ENCODE results near the gene CPNE2. TPM values are rescaled to one million over a fixed set of nuclear protein-coding genes. Genes with fewer than 3 reads are reported as not detected.

Gene CPNE2
- total RNA-seq, 1 experiment from 2014 or later, result 51.5 TPM

DNA sequence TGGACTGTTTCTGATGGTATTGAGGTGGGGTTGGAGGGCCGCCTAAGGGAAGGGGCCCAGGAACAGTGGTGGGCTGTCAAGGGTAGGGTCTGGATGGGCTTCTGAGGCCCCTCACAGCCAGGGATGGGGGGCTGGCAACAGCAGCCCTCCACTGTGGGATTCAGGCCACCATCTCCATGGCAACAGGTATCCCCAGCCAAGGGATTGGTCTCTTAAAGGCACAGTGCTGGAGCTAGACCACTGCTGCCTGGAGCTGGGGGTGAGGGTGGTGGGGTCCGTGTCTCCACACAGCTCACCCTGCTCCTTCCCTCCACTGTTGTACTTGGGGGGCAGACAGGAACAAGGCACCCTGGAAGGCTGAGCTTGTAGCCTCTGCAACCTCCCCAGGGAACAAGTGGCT is 51.6 kb downstream of the CPNE2 start:
- no peak for DNase-seq (ENCODE audit: low read depth)

DNA sequence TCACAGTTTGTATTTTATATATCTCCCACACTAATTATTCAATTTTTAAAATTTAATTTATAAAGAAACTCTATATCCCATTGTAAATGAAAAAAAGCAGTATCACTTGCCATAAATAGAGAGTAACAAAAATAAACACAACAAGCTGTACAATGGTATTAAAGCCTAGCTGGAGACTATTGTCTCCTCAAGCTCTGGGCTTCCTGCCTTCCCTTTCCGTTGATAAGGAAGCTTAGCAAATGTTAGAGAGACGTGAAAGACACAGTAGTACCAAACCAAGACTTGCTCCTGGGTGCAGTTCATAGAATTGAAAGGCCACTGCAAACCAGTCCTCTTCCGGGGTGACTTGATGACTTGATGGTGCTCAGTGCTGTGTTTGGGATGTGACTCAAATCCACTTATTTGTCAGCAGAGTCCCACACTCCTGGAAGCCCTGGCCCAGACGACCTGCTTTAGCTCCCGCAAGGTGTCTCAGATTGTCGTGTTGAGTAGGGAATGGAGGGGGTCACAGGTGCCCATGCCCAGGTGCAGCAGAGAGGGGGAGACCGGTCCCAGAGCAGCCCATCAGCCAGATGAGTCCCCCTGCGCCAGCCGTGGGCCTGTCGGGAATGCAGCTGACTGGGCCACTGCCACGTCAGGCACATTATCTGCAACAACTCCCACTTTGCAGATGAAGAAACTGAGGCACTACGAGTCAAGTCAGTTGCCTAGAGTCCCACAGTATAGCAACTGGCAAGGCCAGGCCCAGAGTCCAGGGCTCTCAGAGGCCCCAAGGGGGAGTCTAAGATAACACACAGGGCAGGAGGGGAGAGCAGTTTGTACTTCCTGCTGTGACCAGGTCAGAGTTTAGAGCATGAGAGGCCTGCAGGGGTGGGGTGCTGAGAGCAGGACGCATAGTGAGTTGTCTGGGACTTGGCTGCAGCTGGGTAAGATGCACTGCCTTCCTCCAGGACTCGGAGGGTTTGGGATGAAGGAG is 53.0 kb downstream of the CPNE2 start:
- no peak for DNase-seq (ENCODE audit: low read depth)

DNA sequence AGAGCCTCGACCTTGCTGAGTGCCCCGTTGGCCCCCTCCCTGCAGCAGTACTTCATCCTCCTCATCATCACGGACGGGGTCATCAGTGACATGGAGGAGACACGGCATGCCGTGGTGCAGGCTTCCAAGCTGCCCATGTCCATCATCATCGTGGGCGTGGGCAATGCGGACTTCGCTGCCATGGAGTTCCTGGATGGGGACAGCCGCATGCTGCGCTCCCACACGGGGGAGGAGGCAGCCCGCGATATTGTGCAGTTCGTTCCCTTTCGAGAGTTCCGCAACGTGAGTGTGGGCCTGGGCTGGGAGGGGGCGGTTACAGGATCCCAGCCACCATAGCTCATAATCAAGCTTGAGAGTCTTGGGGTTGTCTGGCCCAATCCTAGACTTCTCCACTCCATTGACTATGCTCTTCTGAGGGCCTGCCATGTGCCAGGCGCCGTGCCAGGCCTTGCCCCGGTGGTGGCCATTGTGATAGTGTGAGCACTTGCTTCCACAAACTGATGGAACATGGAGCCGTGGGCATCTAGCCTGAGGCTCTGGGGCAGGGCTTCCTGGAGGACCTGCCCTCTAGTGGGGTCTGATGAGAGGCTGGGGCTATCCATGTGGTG is 53.8 kb downstream of the CPNE2 start:
- DNase-seq (ENCODE audit: low read depth), result no peak

DNA sequence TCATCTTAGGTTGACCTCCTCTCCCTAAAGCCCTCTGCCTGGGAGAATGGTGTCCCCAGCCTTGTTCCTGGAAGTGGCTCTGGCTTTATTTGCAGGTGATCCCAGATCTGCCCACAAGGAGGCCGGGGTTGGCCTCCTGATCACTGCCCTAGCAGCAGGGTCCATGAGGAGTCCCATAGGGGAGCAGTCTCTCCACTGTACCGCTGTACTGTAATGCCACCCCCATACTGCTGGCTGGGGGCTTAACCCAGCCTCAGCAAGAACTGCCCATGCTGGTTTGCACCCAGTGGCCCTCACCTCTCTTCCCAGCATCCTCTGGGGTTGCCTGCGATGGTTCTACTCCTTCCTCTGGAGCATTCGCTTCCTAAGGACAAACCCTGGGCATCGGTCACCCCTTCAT is 54.4 kb downstream of the CPNE2 start:
- peak; percentile 27 for DNase-seq (ENCODE audit: low read depth)

- DNase-seq (ENCODE audit: low read depth), result no peak
These were observed 55.2 kb downstream of the CPNE2 start for GRCh38 chr16:57147381-57148221.

- DNase-seq (ENCODE audit: low read depth), result no peak
These were observed 56.1 kb downstream of the CPNE2 start for GRCh38 chr16:57148481-57148880.

DNA sequence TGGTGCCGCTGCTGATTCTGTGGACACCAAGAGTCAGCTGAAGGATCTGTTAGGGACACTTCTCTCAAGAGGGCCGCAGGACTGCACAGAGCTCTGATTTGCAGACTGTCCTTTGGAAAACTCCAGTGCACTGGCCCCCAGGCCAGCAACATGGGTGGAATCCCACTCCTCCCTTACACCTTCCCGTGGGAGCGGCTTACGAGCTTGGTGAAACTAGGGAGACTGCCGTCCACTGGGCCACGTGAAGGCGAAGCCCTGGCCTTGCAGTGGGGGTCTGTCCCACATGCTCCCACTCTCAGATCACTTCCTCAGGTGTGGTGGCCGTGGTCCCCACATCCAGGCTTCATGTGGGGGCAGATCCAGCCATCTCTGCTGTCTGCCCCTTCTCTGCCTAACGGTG is 57.0 kb downstream of the CPNE2 start:
- no peak for DNase-seq (ENCODE audit: low read depth)

DNA sequence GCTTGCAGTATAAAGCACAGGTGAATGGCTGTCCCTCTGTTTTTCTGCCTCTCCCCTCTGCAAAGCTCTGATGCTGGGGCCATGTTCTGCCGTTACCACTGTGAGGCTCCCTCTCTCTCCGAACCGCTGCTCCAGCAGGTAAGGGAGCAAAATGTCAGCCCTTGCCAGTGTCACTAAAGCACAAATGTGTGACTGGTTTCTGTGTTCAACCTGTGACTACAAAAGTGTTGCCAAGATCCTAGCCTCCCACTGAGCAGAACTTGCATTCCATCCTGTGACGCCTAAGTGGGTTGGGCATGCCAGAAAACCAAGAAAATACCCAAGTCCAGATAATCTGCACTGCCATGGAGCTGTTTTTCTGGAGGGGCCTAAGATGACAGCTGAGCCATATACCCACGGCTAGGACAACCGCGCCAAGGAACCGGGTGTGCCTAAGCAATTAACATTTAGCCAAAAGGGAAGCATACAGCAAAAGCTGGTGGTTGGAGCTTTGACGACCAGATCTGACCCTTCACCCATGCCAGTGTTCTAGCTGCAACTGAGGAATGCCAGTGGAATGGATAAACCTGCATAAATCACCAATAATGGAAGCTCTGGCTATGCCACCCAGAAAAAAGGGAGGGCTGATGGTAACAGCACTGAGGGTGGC is 58.4 kb downstream of the CPNE2 start:
- DNase-seq (ENCODE audit: low read depth), result no peak

GRCh38 chr16:57151369-57151768 is 59.0 kb downstream of the CPNE2 start:
- DNase-seq (ENCODE audit: low read depth), result no peak

GRCh38 chr16:57152096-57153093 is 60.0 kb downstream of the CPNE2 start:
- DNase-seq (ENCODE audit: low read depth), result no peak

GRCh38 chr16:57153841-57154240 is 61.5 kb downstream of the CPNE2 start:
- no peak for DNase-seq (ENCODE audit: low read depth)

DNA sequence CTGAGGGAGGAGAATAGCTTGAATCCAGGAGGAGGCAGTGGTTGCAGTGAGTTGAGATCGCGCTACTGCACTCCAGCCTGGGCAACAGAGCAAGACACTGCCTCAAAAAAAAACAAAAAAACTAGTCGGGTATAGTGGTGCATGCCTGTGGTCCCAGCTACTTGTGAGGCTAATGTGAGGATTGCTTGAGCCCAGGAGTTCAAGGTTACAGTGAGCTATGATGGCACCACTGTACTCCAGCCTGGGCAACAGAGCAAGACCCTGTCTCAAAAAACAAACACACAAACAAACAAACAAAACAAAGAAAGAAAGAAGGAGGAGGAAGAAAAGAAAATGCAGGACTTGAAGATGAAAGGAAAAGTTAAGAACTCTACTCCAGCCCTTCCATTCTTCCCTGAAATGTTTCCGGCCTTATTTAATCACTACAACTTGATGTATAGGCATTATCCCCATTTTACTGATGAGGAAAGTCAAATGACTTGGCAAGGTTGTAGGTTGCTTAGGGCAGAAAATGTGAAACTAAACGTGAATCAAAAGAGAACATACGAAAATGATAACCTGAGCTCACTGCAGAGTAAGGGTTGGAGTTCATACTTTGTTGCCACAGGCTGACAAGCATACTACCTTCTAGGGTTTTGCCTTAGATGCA is 63.4 kb downstream of the CPNE2 start:
- DNase-seq (ENCODE audit: low read depth), result no peak

GRCh38 chr16:57156351-57156703 is 63.9 kb downstream of the CPNE2 start:
- DNase-seq (ENCODE audit: low read depth), result no peak

DNA sequence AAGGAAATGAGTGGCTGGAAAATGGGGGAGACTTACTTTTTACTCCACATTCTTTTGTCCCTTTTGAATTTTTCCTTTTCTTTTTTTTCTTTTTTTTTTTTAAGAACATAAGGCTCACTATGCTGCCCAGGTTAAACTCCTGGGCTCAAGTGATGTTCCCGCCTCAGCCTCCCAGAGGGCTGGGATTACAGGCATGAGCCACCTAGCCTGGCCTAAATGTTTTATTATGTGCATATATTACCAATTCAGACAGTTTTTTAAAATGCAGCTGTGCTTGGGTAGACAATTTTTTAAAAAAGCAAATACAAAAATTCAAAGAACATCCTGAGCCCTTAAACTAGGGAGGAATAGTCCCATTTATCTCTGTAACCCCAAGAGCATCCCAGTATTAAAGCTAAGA is 65.2 kb downstream of the CPNE2 start:
- no peak for DNase-seq (ENCODE audit: low read depth)

- no peak for DNase-seq (ENCODE audit: low read depth)
These were observed 67.1 kb downstream of the CPNE2 start for GRCh38 chr16:57159447-57159846.

- DNase-seq (ENCODE audit: low read depth), result no peak
These were observed 71.5 kb downstream of the CPNE2 start for GRCh38 chr16:57163842-57164241.

- no peak for DNase-seq (ENCODE audit: low read depth)
These were observed 73.1 kb downstream of the CPNE2 start for GRCh38 chr16:57165483-57165882.

- DNase-seq (ENCODE audit: low read depth), result no peak
These were observed 73.6 kb downstream of the CPNE2 start for GRCh38 chr16:57165938-57166337.

- no peak for DNase-seq (ENCODE audit: low read depth)
These were observed 74.1 kb downstream of the CPNE2 start for GRCh38 chr16:57166451-57166850.

- no peak for DNase-seq (ENCODE audit: low read depth)
These were observed 74.6 kb downstream of the CPNE2 start for GRCh38 chr16:57166951-57167350.

Data from HT1080 (cell line).